ENCODE measurements around the gene GOLGA5.

DNA sequence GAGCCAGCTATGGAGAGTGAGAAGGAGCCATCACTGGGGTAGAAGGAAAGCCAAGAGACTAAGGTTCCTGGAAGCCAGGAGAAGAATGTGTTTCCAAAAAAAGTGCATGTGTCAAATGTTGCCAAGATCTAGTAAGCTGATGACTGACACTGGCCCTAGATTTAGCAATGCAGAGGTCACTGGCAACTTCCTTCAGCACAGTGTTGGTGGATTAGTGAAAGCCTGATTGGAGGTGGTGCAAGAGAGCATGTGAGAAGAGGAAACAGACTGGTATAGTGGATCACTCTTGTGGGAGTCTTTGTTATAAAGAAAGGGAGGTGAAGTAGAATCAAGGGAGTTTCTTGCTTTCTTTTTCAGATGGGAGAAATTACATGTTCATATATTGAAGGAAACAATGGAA lies 94.8 kb downstream of the GOLGA5 start:
- TF ChIP-seq SP4 (IDR thresholded peaks at IDR 0.05; ENCODE audit: low read length), result no peak
- TF ChIP-seq KDM5A (IDR thresholded peaks at IDR 0.05; ENCODE audit: low read length), result no peak
- no peak for TF ChIP-seq RAD21 (IDR thresholded peaks at IDR 0.05 in 1 of 2, conservative IDR thresholded peaks at IDR 0.05 in 1 of 2; ENCODE audit: low read depth in 2 of 2, low read length in 2 of 2)
